Activated CD4-positive, alpha-beta T cell treated with anti-CD3 and anti-CD28 coated beads, Interleukin-2, Interleukin-4, amounts not matched to agents 100 ng/mL and 50 ng/mL, durations not matched to agents 16 hours and 8 hours (primary cell): ENCODE measurements around the gene GRK4.
"Not testable (repeated sequence)": the region's sequence is repeated elsewhere in the genome, so short reads cannot be mapped to it uniquely, and the experiment has no call there.

ENCODE experiments used
- DNase-seq: peaks from one replicate; pipeline ENCODE4 v3.0.0-alpha.2; 2020; ENCODE audit warnings: low spot score

Gene GRK4

DNA sequence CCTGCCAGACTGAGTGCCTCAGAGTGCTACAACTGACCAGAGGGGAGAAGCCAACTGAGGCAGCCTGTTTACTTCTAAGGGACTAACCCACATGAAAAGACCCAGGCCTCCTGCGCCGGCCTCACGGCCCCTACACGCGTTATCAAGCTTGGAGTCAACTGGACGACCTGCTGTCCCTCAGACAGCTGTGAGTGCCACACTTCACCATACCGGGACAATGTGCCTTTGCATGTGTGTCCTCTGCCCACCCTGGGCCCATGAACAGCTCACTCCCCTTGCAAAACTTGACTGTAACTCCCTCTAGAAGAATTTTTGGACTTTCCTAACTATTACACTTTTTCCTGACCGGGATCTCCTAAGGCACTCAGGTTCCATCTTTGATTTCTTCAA, 2.0 kb upstream of the GRK4 start:
- peak; percentile 27 for DNase-seq

DNA sequence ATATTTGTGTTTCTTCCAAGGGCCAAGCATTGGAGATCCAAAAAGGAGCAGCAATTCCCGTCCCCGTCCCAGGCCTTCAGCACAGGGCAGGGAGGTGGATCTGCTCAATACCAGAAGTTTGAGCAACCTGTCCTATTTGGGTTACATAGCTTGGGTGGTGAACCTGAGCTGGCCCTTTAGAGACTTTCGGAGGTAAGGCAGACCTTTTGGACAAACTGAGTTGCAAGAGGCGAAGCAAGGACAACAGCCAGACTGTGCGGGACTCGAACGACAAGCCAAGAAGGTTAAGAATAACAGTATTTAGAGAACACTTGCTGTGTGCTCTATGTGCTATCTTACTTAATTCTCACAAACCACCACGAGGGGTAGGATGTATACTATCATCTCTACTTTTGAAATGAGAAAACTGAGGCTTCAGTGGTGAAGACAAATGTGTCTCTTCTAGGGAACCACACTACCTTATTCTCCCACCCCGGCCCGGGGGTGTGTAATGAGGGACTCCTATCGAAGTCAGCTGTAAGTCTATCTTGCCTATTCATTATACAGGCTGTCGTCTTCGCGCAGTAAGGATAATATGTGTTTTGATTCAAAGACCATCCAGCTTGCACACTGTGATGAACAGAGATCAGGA, 1.4 kb upstream of the GRK4 start:
- peak; percentile 80 for DNase-seq

DNA sequence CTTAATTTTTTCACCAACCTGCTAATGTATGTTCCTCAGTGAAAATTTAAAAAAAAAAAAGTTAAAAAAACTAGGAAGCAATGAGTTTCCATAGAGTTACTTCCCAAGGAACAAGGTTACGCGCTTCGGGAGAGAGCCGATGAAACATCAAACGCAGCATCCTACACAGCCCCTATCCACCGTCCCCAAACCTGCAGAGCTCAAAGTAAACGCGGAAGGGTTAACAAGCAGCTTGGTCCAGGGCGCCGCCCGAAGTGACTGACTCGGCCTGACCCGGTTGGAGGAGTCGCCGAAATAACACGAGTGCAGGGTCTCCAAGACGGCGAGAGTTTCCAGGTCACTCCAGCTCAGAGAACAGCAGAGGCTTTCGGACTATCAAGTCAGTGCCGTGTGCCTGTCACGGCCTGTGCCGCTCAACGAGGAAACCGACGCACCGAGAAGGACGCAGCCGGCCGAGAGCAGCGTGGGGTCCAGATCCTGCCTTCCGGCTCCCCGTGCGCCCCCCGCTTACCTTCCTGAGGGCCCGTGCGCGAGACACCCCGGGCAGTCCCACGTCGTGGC, 677 bp upstream of the GRK4 start:
- peak; percentile 48 for DNase-seq

DNA sequence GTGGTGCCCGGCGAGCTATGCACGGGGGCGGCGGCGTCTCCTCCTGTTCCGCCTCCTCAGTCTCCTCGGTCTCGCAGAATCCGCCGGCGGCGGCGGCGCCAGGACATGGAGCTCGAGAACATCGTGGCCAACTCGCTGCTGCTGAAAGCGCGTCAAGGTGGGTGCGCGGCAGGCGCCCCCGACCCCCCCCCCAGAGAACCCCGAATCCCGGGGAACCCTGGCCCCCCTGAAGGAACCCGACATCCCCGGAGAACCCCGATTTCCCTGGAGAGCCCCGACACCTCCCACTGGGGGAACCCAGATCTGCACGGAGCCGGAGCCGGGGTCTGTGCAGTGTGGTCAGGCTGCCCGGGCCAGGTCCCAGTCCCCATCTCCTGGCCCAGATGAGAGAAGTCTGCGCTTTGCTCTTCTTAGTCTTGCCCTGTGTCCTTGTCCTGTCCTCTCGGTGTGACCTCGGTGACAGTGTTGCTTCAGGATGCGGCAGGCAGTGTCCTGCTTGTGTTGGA, 648 bp downstream of the GRK4 start:
- DNase-seq: peak; percentile 42

DNA sequence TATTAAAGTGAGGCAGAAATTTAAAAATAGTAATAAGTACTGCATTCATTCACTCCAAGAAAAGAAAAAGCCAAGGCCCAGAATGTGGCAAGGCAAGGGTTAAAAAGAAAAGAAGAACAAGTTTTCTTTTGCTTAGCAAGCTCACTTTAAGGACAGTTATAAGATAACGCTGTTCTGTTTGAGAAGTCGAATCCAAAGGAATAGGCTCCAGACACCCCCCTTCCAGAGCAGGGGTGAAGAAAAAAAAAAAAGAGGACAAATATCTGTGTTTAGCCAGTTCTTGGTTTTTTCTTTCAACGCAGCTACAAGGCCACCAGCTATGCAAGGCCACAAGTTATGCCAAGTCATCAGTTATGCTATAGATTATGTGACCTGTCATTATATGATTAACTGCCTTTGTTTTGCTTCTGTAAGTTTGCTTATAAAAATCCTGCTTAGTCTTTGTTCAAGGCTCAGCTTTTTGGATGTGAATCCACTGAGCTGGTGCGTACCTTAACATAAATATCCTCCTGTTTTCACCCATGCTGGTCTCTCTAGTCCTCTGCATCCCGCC, 1.4 kb downstream of the GRK4 start:
- DNase-seq: no peak

DNA sequence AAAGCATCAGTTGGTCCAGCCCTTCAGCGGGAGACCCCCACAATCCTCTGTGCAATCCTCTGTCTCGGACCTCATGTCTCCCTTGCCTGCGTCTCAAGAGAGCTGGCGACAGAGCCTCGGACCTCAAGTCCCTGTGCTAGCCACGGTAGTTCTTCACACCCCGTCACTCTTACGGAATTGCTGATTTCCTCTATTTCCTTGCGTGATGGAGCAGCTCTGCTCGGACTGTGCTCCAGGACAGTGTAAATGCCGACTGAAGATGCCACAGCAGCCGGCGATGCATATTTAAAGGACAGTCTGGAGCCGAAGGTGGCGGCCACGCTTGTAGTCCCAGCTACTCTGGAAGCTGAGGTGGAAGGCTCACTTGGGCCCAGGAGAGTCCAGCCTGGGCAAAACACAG, 1.9 kb downstream of the GRK4 start:
- DNase-seq: no peak

DNA sequence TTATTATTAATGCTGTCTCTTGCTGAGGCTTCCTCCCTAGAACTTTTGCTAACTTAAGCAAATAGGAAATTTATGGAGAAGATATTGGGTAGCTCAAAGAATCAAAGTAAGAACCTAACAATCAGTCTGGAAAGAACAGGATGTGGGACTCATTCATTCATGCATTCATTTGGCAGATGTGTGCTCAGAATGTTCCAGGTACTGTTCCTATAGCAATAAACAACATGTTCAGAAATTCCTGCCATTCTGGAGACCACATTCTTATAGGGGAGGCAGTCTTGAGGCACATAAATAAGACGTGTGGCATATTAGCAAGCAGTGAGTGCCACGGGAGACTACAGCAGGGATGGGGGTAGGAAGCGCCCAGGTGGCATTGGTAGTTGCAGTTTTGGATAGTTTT, 5.0 kb downstream of the GRK4 start:
- no peak for DNase-seq

DNA sequence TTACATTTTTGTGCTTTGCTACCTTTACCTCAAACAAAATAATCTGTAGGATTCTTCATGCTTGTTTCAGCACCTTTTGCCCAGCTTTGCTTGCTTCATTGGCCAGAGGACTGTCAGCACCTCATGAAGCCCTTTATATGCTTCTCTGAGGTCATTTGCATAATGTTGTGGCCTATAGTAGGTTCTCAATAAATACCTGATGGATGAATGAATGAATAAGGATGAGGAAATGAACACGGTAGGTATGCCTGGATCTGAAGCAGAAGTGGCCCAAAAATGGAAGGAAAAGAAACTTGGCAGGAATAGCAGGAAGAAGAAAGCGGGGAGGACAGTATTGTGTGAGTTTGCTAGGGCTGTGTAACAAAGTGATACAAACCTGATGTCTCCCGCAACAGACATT, 7.9 kb downstream of the GRK4 start:
- no peak for DNase-seq

DNA sequence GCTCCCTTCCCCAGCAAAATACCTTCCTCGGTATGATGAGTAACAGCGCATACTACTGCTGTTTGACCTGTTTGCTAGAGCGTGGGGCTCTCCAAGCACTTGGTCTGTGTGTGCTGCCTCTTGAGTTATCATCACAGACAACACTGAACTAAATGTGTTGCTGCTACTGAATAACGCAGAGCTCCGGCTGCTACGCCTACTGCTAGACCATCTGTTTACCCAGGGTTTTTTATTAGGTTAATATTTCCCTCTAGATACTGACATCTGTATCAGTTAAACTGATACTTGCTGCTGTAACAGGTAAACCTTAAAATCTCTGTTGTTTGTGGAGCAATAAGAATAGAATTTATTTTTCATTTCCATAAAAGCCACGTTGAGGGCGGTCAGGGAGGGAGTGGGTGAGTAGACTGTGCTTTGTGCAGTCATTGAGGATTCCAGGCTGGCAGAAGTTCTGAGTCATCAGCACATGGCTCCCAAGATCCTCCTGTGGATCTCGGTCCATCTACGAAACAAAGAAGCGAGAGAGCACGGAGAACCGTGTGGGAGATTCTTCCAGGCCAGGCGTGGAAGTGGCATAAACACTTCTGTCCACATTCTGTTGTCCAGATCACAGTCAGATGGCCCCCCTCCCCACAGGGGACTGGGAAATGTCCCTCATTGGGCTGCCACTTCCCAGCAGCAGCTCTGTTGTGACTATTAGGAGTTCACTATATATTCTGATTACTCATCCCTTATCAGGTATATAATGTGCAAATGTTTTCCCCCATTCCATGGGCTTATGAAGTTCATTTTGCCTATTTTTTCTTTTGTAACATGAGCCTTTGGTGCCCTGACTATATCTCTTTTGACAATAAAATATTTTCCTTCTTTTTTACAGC, 14.1 kb downstream of the GRK4 start:
- no peak for DNase-seq

DNA sequence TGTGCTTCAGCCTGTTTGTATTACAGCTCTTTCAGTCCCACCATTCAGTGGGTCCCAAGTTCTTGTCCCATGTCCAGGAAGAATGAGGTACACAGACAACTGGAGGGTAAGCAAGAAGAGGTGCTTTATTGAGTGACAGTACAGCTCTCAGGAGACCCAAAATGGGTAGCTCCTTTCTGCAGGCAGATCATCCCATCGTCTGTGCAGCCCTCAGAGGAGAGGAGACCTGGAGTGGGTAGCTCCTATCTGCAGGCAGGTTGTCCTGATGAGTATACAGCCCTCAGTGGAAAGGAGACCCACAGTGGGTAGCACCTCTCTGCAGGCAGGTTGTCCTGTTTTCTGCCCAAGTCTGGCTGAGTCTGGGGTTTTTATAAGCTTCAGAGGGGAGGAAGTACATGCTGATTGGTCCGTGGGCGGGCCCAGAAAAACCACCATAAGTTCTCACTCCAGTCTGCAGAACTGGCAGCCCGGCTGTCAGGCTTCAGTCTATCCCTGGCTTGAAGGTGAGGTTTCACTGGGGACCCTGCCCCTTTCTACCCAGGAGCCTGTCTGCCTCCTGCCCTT, 18.0 kb downstream of the GRK4 start:
- no peak for DNase-seq

DNA sequence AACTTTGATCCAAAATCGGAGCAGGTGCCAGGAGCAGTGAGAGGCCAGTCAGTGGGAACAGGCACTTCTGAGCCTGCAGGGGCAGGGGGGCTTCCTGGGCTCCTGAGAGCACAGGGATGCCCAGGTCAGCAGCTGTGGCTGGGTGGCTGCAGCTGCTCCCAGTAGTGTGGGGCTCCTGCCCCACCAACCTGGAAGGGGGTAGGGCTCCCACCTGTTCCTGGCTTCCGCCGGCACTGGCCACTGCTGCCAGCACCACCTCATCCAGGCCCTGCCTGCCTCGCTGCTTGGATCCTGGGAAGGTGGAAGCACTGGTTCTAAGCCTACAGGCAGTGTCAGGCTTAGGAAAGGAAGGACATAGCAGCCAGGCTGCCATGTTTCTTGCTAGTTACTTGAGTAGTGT, 18.6 kb downstream of the GRK4 start:
- DNase-seq: no peak

DNA sequence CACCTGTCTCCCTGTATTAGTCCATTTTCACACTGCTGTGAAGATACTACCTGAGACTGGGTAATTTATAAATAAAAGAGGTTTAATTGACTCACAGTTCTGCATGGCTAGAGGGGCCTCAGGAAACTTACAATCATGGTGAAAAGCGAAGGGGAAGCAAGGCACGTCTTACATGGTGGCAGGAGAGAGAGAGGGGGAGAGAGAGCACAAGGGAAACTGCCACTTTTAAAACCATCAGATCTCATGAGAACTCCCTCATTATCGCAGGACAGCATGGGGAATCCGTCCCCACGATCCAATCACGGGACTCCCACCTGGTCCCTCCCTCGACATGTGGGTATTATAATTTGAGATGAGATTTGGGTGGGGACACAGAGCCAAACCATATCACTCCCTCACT, 20.3 kb downstream of the GRK4 start:
- DNase-seq: not testable (repeated sequence)

DNA sequence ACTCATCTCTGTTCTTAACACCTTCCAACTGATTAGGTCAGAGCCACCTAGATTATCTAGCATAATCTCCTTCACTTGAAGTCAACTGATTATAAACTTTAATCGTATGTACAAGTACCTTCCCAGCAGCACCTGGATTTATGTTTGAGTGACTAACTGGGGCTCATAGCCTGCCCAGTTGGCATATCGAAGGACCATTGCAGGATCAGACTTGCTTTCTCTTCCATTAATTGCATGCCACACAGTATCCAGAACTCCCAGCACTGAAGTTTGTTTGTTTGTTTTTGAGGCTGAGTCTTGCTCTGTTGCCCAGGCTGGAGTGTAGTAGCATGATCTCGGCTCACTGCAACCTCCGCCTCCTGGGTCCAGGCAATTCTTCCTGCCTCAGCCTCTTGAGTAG, 27.9 kb downstream of the GRK4 start:
- DNase-seq: no peak

DNA sequence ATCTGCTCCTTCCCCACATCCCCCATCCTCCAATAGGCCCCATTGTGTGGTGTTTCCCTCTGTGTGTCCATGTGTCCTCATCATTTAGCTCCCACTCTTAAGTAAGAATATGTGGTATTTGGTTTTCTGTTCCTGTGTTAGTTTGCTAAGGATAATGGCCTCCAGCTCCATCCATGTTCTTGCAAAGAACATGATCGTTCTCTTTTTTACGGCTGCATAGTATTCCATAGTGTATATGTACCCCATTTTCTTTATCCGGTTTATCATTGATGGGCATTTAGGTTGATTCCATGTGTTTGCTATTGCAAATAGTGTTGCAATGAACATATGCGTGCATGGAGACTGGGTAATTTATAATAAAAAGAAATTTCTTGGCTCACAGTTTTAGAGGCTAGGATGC, 31.5 kb downstream of the GRK4 start:
- DNase-seq: no peak

DNA sequence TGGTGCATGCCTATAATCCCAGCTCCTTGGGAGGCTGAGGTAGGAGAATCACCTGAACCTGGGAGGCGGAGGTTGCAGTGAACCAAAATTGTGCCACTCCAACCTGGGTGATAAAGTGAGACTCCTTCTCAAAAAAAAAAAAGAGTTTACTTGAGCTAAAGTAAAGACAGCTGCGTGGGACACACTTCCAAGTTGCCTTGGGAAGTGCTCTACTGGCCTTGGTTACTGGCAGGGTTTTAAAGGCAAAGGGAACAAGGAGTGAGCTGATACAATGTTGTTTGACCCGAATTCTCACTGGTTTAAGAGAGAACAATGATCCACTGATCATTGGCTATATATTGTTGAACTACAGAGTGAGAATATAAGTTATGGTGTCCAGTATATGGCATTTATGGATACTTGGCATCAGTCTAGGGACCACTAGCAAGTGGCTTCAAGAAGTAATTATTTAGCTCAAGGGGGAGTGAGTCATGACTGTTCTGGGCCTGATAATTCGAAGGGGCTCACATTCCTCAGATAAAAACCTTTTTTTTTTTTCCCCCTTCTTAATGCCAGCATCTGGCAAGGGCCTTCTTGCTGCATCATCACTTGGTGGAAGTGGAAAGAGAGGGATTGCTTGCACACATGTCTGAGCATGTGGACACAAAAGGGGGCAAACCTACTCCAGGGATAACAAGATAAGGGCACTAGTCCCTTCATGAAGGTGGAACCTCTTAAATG, 32.3 kb downstream of the GRK4 start:
- DNase-seq: no peak

DNA sequence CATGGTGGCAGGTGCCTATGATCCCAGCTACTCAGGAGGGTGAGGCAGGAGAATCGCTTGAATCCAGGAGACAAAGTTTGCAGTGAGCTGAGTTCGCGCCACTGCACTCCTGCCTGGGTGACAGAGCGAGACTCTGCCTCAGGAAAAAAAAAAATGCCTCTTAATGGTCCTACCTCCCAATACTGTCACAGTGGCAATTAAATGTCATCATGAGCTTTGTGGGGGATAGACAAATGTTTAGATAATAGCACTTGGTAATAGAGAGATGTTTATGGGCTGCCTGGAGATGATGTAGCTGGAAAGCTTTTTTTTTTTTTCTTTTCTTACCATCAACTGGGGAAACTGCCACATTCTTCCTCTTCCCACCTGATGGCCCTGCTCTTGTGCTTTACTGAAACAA, 33.0 kb downstream of the GRK4 start:
- DNase-seq: no peak

DNA sequence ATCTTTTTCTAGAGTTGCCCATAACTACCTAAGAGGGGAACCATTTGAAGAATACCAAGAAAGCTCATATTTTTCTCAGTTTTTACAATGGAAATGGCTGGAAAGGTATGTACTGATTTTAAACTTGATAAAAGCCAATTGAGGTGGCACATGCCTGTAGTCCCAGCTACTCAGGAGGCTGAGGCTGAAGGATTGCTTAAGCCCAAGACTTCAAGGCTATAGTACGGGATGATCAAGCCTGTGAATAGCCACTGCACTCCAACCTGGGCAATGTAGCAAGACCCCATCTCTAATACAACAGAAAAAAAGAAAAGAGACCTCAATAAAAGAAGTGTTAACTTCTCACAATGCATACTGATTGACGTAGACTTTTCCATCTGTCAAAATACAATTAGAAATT, 44.4 kb downstream of the GRK4 start:
- DNase-seq: no peak

DNA sequence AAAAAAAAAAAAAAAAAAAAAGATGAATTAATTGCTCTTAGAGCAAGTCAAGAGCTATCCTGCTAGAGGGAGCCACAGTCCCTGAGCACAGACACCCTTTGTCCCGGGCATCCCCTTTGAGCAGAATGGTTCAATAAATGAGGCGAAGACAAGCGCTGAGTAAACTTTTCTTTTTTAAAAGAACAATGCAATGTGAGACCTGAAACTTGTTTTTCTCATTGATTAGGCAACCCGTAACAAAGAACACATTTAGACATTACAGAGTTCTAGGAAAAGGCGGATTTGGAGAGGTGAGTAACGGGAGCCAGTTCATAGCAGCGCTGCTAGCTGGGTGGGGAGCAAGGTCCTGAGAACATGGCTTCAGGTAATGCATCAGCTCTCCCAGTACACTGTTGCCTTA, 46.1 kb downstream of the GRK4 start:
- peak; percentile 48 for DNase-seq

DNA sequence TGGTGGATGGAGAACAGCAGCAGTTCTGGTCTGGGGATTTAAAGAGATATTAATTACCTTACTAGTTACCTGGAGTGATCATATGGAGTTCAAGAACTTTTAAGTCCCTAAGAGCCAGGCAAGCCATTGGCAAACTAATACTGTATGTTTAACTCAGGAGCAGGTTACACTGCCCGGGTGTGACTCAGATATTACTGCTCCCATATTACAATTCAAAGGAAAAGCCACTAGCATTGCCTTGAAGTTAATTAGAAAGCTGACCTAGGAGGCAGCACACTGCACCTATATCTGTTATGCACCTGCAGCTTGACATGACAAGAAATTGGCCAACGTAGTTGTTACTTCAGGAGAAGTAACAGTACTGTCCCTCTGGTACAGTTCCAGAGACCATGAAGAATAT, 47.2 kb downstream of the GRK4 start:
- no peak for DNase-seq

DNA sequence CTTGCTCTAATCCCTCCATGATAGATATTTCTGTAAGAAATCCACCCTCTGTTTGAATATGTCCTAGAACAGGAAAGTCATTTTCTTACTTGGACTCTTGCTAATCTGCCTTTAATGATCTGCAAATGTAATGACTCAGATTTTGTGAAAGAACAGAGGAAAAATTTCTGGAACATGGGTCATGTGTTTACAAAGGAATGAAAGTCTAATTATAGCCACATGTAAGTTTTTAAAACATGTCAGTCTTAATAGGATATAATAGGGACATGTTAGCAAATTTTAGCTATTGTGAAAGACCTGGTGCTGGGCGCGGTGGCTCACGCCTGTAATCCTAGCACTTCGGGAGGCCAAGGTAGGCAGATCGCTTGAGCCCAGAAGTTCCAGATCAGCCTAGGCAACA, 47.6 kb downstream of the GRK4 start:
- DNase-seq: no peak

DNA sequence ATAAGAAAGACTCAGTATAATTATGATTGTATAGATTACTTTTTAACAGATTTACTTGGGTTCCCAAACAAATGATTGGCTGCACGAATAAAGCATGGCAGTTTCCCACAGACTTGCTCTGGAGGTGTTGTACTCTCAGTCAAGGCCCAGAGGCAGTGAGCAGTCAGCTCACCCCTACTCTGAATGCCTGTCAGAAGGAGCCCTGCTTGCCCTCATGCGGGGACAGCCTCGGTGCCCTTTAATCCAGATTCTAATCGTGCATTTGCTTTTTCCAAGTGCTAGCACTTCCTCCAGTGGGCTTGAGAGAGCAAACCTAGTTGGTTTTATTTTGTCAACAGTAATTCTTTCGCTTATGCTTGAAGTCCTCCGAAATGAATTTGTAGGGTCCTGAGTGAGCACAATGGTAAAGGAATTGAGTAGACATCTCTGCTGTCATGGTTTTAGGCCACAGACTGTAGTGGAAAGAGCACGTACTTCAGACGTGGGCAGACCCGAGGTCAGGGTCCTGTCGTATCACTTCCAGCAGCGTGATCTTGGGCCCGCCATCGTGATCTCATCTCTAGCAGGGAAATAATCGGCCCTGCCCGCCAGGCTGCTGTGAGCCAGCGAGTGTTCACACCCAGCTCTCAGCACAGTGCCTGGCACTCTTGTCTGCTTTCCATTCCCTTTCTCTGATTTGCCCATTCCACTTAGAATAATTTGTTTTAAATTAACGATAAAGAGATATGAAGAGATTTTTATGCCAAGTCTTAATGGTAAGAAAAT, 48.3 kb downstream of the GRK4 start:
- DNase-seq: no peak
